CD14-positive monocyte (primary cell): Measurements from ENCODE around the gene SYNJ2. TPM values are rescaled to one million over a fixed set of nuclear protein-coding genes. Genes with fewer than 3 reads are reported as not detected.

ENCODE experiments used
- DNase-seq, 3 donors: peaks; one replicate each; pipeline ENCODE4 v3.0.0-alpha.2; 2011 to 2022
- H2AFZ ChIP-seq: 2 replicates; pipeline ENCODE4 v1.6.0; 2012; ENCODE audit warnings: mild to moderate bottlenecking, low read depth, low read length, inconsistent platforms; ENCODE audit not compliant: insufficient read depth, poor library complexity, severe bottlenecking
- H3K27ac ChIP-seq, 2 donors: 1 replicate in 1 of 2; 2 replicates in 1 of 2; pipeline ENCODE4 v1.5.1; 2012 to 2013; ENCODE audit warnings: low read length in 2 of 2, control low read depth in 1 of 2, inconsistent platforms in 1 of 2, low read depth in 1 of 2, mild to moderate bottlenecking in 1 of 2
- H3K27me3 ChIP-seq, 2 donors: one replicate each; pipeline versions ENCODE4 v1.6.0 to v1.6.1; 2011 to 2013; ENCODE audit warnings: low read length in 2 of 2; ENCODE audit not compliant: control insufficient read depth in 2 of 2, insufficient read depth in 2 of 2
- H3K36me3 ChIP-seq, 2 donors: replicated peaks in 1 of 2; 1 replicate in 1 of 2; 2 replicates in 1 of 2; pipeline versions ENCODE4 v1.5.1 to v1.6.1; 2012 to 2013; ENCODE audit warnings: low read length in 2 of 2, control low read depth in 1 of 2, inconsistent platforms in 1 of 2, mild to moderate bottlenecking in 1 of 2; ENCODE audit not compliant: insufficient read depth in 2 of 2, control insufficient read depth in 1 of 2
- H3K4me1 ChIP-seq, 2 donors: 1 replicate in 1 of 2; 2 replicates in 1 of 2; pipeline versions ENCODE4 v1.5.1 to v1.6.1; 2012 to 2013; ENCODE audit warnings: low read length in 2 of 2, control low read depth in 1 of 2, inconsistent platforms in 1 of 2, mild to moderate bottlenecking in 1 of 2, moderate library complexity in 1 of 2; ENCODE audit not compliant: insufficient read depth in 2 of 2, control insufficient read depth in 1 of 2
- H3K4me2 ChIP-seq: replicated peaks from 2 replicates; pipeline ENCODE3; 2012; ENCODE audit warnings: low read length, moderate library complexity, mild to moderate bottlenecking; ENCODE audit not compliant: poor library complexity, severe bottlenecking; ENCODE audit errors: extremely low read depth
- H3K4me3 ChIP-seq, 3 experiments: fragments of 200-600 bp in 1 of 3; sonication (generic) in 1 of 3; replicated peaks in 1 of 3; 1 replicate in 2 of 3; 2 replicates in 1 of 3; pipeline ENCODE4 v1.5.1; 2011 to 2013; ENCODE audit warnings: low read length in 3 of 3, mild to moderate bottlenecking in 3 of 3, control low read depth in 2 of 3, low read depth in 2 of 3, inconsistent platforms in 1 of 3, moderate library complexity in 1 of 3
- H3K79me2 ChIP-seq: 2 replicates; pipeline ENCODE4 v1.6.0; 2012; ENCODE audit warnings: mild to moderate bottlenecking, control low read depth, inconsistent platforms, low read length, moderate library complexity; ENCODE audit not compliant: insufficient read depth
- H3K9ac ChIP-seq: 2 replicates; pipeline ENCODE4 v1.6.0; 2017; ENCODE audit warnings: low read length, mild to moderate bottlenecking; ENCODE audit not compliant: insufficient read depth, poor library complexity, severe bottlenecking
- H3K9me3 ChIP-seq, 2 donors: replicated peaks in 1 of 2; 1 replicate in 1 of 2; 2 replicates in 1 of 2; pipeline versions ENCODE4 v1.5.1 to v1.6.1; 2012 to 2013; ENCODE audit warnings: low read length in 2 of 2, control low read depth in 1 of 2; ENCODE audit not compliant: control insufficient read depth in 1 of 2, insufficient read depth in 1 of 2
- H4K20me1 ChIP-seq: 2 replicates; pipeline ENCODE4 v1.6.0; 2012; ENCODE audit warnings: mild to moderate bottlenecking, low read length, control low read depth, moderate library complexity; ENCODE audit not compliant: insufficient read depth
- H3K27ac Mint-ChIP-seq, 7 donors: one replicate each; pipeline ENCODE4 v1.8.0; 2020; ENCODE audit warnings: mild to moderate bottlenecking in 7 of 7, mixed read lengths in 7 of 7, moderate library complexity in 6 of 7, inconsistent platforms in 2 of 7
- H3K27me3 Mint-ChIP-seq, 3 donors: one replicate each; pipeline ENCODE4 v1.8.0; 2021 to 2022; ENCODE audit warnings: low read depth in 3 of 3, mild to moderate bottlenecking in 3 of 3, mixed read lengths in 3 of 3, moderate library complexity in 3 of 3, inconsistent platforms in 1 of 3
- H3K36me3 Mint-ChIP-seq, 2 donors: one replicate each; pipeline ENCODE4 v1.8.0; 2020; ENCODE audit warnings: mixed read lengths in 2 of 2, inconsistent platforms in 1 of 2, mild to moderate bottlenecking in 1 of 2
- H3K4me1 Mint-ChIP-seq: one replicate; pipeline ENCODE4 v1.8.0; 2020; ENCODE audit warnings: mild to moderate bottlenecking, mixed read lengths
- H3K4me3 Mint-ChIP-seq, 2 donors: one replicate each; pipeline ENCODE4 v1.8.0; 2020; ENCODE audit warnings: mild to moderate bottlenecking in 2 of 2, mixed read lengths in 2 of 2, moderate library complexity in 1 of 2
- H3K9me3 Mint-ChIP-seq, 7 donors: one replicate each; pipeline ENCODE4 v1.8.0; 2020 to 2022; ENCODE audit warnings: mixed read lengths in 7 of 7, mild to moderate bottlenecking in 6 of 7, moderate library complexity in 6 of 7, inconsistent platforms in 2 of 7
- CTCF ChIP-seq: fragments of 200-600 bp; IDR thresholded peaks from one replicate; pipeline ENCODE4 v1.8.0; 2022; ENCODE audit warnings: antibody characterized with exemption, mild to moderate bottlenecking
- WGBS: methylation state at CpG from one replicate; pipeline ENCODE4 v1.1.5; 2013; ENCODE audit warnings: missing lambda C conversion rate; ENCODE audit not compliant: insufficient coverage; 5-methylcytosine and 5-hydroxymethylcytosine counted together
- intact Hi-C, 2 donors: fragments of 100-400 bp; cut with micrococcal nuclease; formaldehyde crosslinking; loops; one replicate each; pipeline versions ENCODE4 v1.15.0 to v1.15.1; 2023
- polyA plus RNA-seq, 3 donors: library from polyadenylated mRNA; depleted of rRNA in 1 of 3; unstranded in 2 of 3; stranded (reverse) in 1 of 3; fragments of 300-500 nt in 2 of 3; fragments of >200 nt in 1 of 3; fragmentation: Illumina TruSeq in 2 of 3; gene quantifications; 1 replicate in 2 of 3; 2 replicates in 1 of 3; pipeline ENCODE4 v1.2.3, GENCODE V29; 2012 to 2021

The SYNJ2 gene
- polyA plus RNA-seq, 3 donors: 0.82 to 2.0 (median 1.6) TPM

- no peak overlapping the region for H3K4me3 Mint-ChIP-seq
- no peak overlapping the region for H3K27ac Mint-ChIP-seq
- no peaks in the 10 kb centered on the region for H3K36me3 Mint-ChIP-seq
- Histone ChIP-seq H3K9me3 (peaks cover 20 to 29% of the 10 kb centered on the region in 2 donors), H4K20me1 (no peaks in the 10 kb centered on the region), H3K9ac (no peak overlapping the region), H3K79me2 (no peaks in the 10 kb centered on the region), H3K36me3 (no peaks in the 10 kb centered on the region), H3K4me3 (no peak overlapping the region), H3K27ac (no peak overlapping the region), H2AFZ (no peak overlapping the region), H3K4me1 (peaks cover 0 to 7% of the 10 kb centered on the region in 2 donors), H3K27me3 (no peaks in the 10 kb centered on the region), H3K4me2 (no peak overlapping the region)
- intact Hi-C loops: no loop called here
- H3K27me3 Mint-ChIP-seq: peaks cover 0 to 16% (median 2%) of the 10 kb centered on the region in 3 donors
- WGBS: no CpG with 5 or more reads among the region's 1 CpG
- H3K4me1 Mint-ChIP-seq: peaks cover 19% of the 10 kb centered on the region
- no peak for DNase-seq
- peaks cover 15 to 40% (median 31%) of the 10 kb centered on the region in 7 donors for H3K9me3 Mint-ChIP-seq
- no peak for TF ChIP-seq CTCF
Observed at GRCh38 chr6:157959451-157960227, 22.0 kb upstream of the SYNJ2 start.

- intact Hi-C loops: no loop called here
- H3K4me2 ChIP-seq: no peak overlapping the region
- no peak for TF ChIP-seq CTCF
- H3K9me3 Mint-ChIP-seq: peaks cover 15 to 47% (median 29%) of the 10 kb centered on the region in 7 donors
- H3K79me2 ChIP-seq: no peaks in the 10 kb centered on the region
- H2AFZ ChIP-seq: no peak overlapping the region
- H4K20me1 ChIP-seq: no peaks in the 10 kb centered on the region
- WGBS: 100% methylated on average over 3 of the region's 5 CpGs
- H3K27ac Mint-ChIP-seq: no peak overlapping the region
- no peak overlapping the region for H3K4me3 Mint-ChIP-seq
- H3K36me3 Mint-ChIP-seq: no peaks in the 10 kb centered on the region
- H3K9ac ChIP-seq: no peak overlapping the region
- no peak for DNase-seq
- no peaks in the 10 kb centered on the region for H3K36me3 ChIP-seq
- peaks cover 0 to 11% (median 2%) of the 10 kb centered on the region in 3 donors for H3K27me3 Mint-ChIP-seq
- peaks cover 19% of the 10 kb centered on the region for H3K4me1 Mint-ChIP-seq
- H3K4me1 ChIP-seq: peaks cover 0 to 7% of the 10 kb centered on the region in 2 donors
- H3K27me3 ChIP-seq: no peaks in the 10 kb centered on the region
- H3K27ac ChIP-seq: no peak overlapping the region
- H3K9me3 ChIP-seq: peaks cover 20 to 29% of the 10 kb centered on the region in 2 donors
- H3K4me3 ChIP-seq: no peak overlapping the region
Observed at GRCh38 chr6:157961153-157961831, 20.4 kb upstream of the SYNJ2 start.
